K562 (cell line): ENCODE data around the gene CCDC106. TPM values are rescaled to one million over a fixed set of nuclear protein-coding genes. Genes with fewer than 3 reads are reported as not detected.

Experiments
- ARHGAP35 ChIP-seq: fragments of 450-650 bp; IDR thresholded peaks from 2 replicates; pipeline ENCODE4 v1.6.1; 2018; ENCODE audit not compliant: partially characterized antibody
- ASH1L ChIP-seq: fragments of 450-650 bp; IDR thresholded peaks from 2 replicates; pipeline ENCODE4 v1.6.1; 2018; ENCODE audit warnings: borderline replicate concordance, mild to moderate bottlenecking, low read depth; ENCODE audit not compliant: partially characterized antibody
- CREM ChIP-seq: IDR thresholded peaks from 2 replicates; pipeline ENCODE4 v1.6.1; 2014; ENCODE audit warnings: antibody characterized with exemption, low read depth
- EP400 ChIP-seq: fragments of 450-650 bp; IDR thresholded peaks from 2 replicates; pipeline ENCODE4 v1.6.1; 2017; ENCODE audit warnings: antibody characterized with exemption, mild to moderate bottlenecking, moderate library complexity
- EWSR1 ChIP-seq: fragments of 450-650 bp; IDR thresholded peaks from 2 replicates; pipeline ENCODE4 v1.6.1; 2018; ENCODE audit warnings: borderline replicate concordance, mild to moderate bottlenecking, low read depth, moderate library complexity; ENCODE audit not compliant: partially characterized antibody
- FOXA1 ChIP-seq: fragments of 450-650 bp; IDR thresholded peaks from 2 replicates; pipeline ENCODE4 v1.6.1; 2016; ENCODE audit warnings: mild to moderate bottlenecking, borderline replicate concordance
- GABPB2 ChIP-seq: fragments of 250-450 bp; sonication (Bioruptor Pico); conservative IDR thresholded peaks from 2 replicates; pipeline ENCODE4 v1.5.1; 2021; ENCODE audit warnings: mild to moderate bottlenecking
- GTF2B ChIP-seq: IDR thresholded peaks from 2 replicates; pipeline ENCODE4 v1.6.1; 2011; ENCODE audit not compliant: insufficient read length; ENCODE audit errors: extremely low read depth
- ILF3 ChIP-seq: fragments of 450-650 bp; IDR thresholded peaks from 2 replicates; pipeline ENCODE4 v1.6.1; 2018; ENCODE audit warnings: antibody characterized with exemption, mild to moderate bottlenecking, moderate library complexity, borderline replicate concordance
- MAFF ChIP-seq: IDR thresholded peaks from 2 replicates; pipeline ENCODE4 v1.6.1; 2012; ENCODE audit warnings: low read length, improper control_type of control experiment
- MAZ ChIP-seq, 2 experiments: fragments of 450-650 bp in 1 of 2; sonication (generic) in 1 of 2; formaldehyde crosslinking; IDR thresholded peaks in 1 of 2; conservative IDR thresholded peaks in 1 of 2; 2 replicates each; pipeline versions ENCODE4 v1.4.0 to v1.5.0; 2020; ENCODE audit warnings: mild to moderate bottlenecking in 1 of 2, missing genetic modification reagents in 1 of 2
- MLLT1 ChIP-seq, 2 experiments: fragments of 450-650 bp; IDR thresholded peaks; 2 replicates each; pipeline ENCODE4 v1.6.1; 2016
- NFRKB ChIP-seq: fragments of 450-650 bp; IDR thresholded peaks from 2 replicates; pipeline ENCODE4 v1.6.1; 2016; ENCODE audit warnings: low read depth
- PHB ChIP-seq: fragments of 250-450 bp; sonication (Bioruptor Pico); IDR thresholded peaks from 2 replicates; pipeline ENCODE4 v1.5.0; 2021
- POLR3G ChIP-seq: IDR thresholded peaks from 2 replicates; pipeline ENCODE4 v1.6.1; 2011; ENCODE audit not compliant: insufficient read length, insufficient replicate concordance; ENCODE audit errors: extremely low read depth
- RBFOX2 ChIP-seq: fragments of 200-400 bp; formaldehyde crosslinking; IDR thresholded peaks from 2 replicates; pipeline ENCODE4 v1.6.1; 2017; ENCODE audit warnings: low read depth, mild to moderate bottlenecking, low read length, moderate library complexity
- SP1 ChIP-seq: sonication (generic); formaldehyde crosslinking; IDR thresholded peaks from 2 replicates; pipeline ENCODE4 v1.8.1; 2022; ENCODE audit warnings: mild to moderate bottlenecking, missing genetic modification reagents
- SRSF3 ChIP-seq: fragments of 200-400 bp; formaldehyde crosslinking; IDR thresholded peaks from 2 replicates; pipeline ENCODE4 v1.6.1; 2016; ENCODE audit warnings: mild to moderate bottlenecking, low read length, moderate library complexity; ENCODE audit not compliant: insufficient read depth
- TCFL5 ChIP-seq: fragments of 250-450 bp; sonication (Bioruptor Pico); conservative IDR thresholded peaks from 2 replicates; pipeline ENCODE4 v1.6.1; 2021; ENCODE audit warnings: mild to moderate bottlenecking, moderate library complexity, matching md5 sums
- THAP7 ChIP-seq: fragments of 250-450 bp; sonication (Bioruptor Pico); IDR thresholded peaks from 2 replicates; pipeline ENCODE4 v1.5.0; 2021
- ZBTB17 ChIP-seq: fragments of 450-650 bp; formaldehyde crosslinking; IDR thresholded peaks from 2 replicates; pipeline ENCODE4 v1.4.0; 2020; ENCODE audit warnings: mild to moderate bottlenecking
- ZBTB8A ChIP-seq: fragments of 450-650 bp; IDR thresholded peaks from 2 replicates; pipeline ENCODE4 v1.6.1; 2018; ENCODE audit warnings: mild to moderate bottlenecking, moderate library complexity; ENCODE audit not compliant: partially characterized antibody
- ZNF512 ChIP-seq: IDR thresholded peaks from 2 replicates; pipeline ENCODE4 v1.6.1; 2016; ENCODE audit warnings: missing genetic modification characterization, missing compliant biosample characterization
- ZNF668 ChIP-seq: fragments of 250-450 bp; sonication (Bioruptor Pico); IDR thresholded peaks from 2 replicates; pipeline ENCODE4 v1.8.0; 2022; ENCODE audit warnings: mild to moderate bottlenecking, inconsistent platforms
- polyA plus RNA-seq, 8 experiments: library from polyadenylated mRNA; depleted of rRNA in 4 of 8; stranded (reverse) in 5 of 8; unstranded in 3 of 8; fragments of >200 nt; fragmentation: Nextera tagmentation in 2 of 8; fragmentation: Illumina TruSeq in 1 of 8; extraction: Ambion mirVana in 2 of 8; extraction: Trizol in 1 of 8; gene quantifications; 2 replicates each; pipeline versions ENCODE4 v1.2.1 to v1.2.3, GENCODE V29; 2011 to 2014; ENCODE audit warnings: inconsistent platforms in 1 of 8, missing spikeins in 1 of 8
- total RNA-seq, 7 experiments: library from RNA; depleted of rRNA in 6 of 7; stranded (reverse); fragments of >200 nt in 6 of 7; fragmentation: Illumina TruSeq in 2 of 7; extraction: Trizol in 2 of 7; gene quantifications; 2 replicates each; pipeline versions ENCODE4 v1.2.1 to v1.2.3, GENCODE V29; 2011 to 2021; ENCODE audit warnings: low replicate concordance in 1 of 7
- TF ChIP-seq, protein P1 (sequence below): fragments of 450-650 bp; formaldehyde crosslinking; IDR thresholded peaks from 2 replicates; pipeline ENCODE4 v1.4.0; 2020; ENCODE audit warnings: mild to moderate bottlenecking, moderate library complexity

The CCDC106 gene
- total and polyA plus RNA-seq, 9 of the 15 experiments (the other 6 are each of a cell fraction or from before 2014, with no cell fraction given) = 0.10 to 27.5 (median 15.0) TPM; not detected in 1

DNA sequence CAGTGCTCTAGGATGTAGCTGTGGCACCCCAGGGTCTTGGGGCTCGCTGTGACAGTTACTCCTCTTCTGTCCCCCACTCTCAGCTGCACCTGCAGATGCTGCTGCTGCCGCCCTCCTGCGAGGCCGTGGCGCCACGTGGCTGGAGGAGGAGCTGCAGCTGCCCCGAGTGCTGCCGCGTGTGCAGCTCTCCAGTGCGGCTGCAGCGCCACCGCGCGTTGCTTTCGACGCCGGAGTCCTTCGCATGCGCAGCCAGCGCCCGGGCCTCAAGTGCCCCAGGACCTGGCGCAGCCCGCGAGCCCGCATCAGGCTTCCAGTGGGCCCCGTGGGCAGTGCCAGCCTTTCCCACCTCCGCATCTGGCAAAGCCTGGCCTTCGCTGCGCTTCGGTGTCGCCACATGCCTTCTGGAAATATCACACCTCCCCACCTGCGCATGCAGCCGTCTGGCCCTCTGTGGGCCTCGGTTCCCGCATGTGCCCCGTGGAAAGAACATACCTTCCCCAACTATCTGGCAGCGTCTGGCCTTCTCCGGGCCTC, 7.9 kb upstream of the CCDC106 start (continued):
- TF ChIP-seq EWSR1 (no peak), NFRKB (no peak), MAZ (CRISPR knock-in tag; conservative IDR thresholded peaks at IDR 0.05 in 1 of 2, IDR thresholded peaks at IDR 0.05 in 1 of 2) (peak; percentile 62 to 76), ILF3 (no peak; the same call in 1 of the 2 replicates), MAFF (no peak), GABPB2 (no peak), ZNF668 (no peak), THAP7 (CRISPR knock-in tag) (no peak), CREM (peak; percentile 55), SP1 (CRISPR knock-in tag) (peak; percentile 54), TCFL5 (no peak), ZBTB8A (no peak), SRSF3 (no peak), MLLT1 (IDR thresholded peaks at IDR 0.05) (no peak), FOXA1 (no peak), PHB (CRISPR knock-in tag) (no peak), ARHGAP35 (no peak), GTF2B (no peak), RBFOX2 (peak; percentile 78), POLR3G (no peak), ASH1L (peak; percentile 63), ZNF512 (tag) (no peak), ZBTB17 (CRISPR knock-in tag) (peak; percentile 78), EP400 (peak; percentile 90; the same call in 1 of the 2 replicates)
- TF ChIP-seq, protein P1, sequence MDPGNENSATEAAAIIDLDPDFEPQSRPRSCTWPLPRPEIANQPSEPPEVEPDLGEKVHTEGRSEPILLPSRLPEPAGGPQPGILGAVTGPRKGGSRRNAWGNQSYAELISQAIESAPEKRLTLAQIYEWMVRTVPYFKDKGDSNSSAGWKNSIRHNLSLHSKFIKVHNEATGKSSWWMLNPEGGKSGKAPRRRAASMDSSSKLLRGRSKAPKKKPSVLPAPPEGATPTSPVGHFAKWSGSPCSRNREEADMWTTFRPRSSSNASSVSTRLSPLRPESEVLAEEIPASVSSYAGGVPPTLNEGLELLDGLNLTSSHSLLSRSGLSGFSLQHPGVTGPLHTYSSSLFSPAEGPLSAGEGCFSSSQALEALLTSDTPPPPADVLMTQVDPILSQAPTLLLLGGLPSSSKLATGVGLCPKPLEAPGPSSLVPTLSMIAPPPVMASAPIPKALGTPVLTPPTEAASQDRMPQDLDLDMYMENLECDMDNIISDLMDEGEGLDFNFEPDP (CRISPR knock-in tag) = no peak
